OCI-LY7 (cell line): Measurements from ENCODE around the gene KIAA0513. TPM values are rescaled to one million over a fixed set of nuclear protein-coding genes. Genes with fewer than 3 reads are reported as not detected.

Source experiments
- BruUV-seq: library from RNA; stranded (reverse); fragments of 400-500 nt; replicated peaks from 2 replicates; lab custom pipeline; 2021; lab: Mats Ljungman, UMichigan
- CTCF ChIA-PET: fragments of 300-600 bp; sonication (Branson Sonifier 250); formaldehyde crosslinking; loops from one replicate; lab custom pipeline; 2022; ENCODE audit warnings: antibody characterized with exemption; ENCODE audit not compliant: unreplicated experiment; lab: Charles Lee
- POLR2A ChIA-PET: fragments of 300-600 bp; sonication (Branson Sonifier 250); formaldehyde crosslinking; loops from one replicate; lab custom pipeline; 2022; ENCODE audit warnings: antibody characterized with exemption; lab: Charles Lee
- DNase-seq: peaks from one replicate; pipeline ENCODE4 v3.0.0-alpha.2; 2015; ENCODE audit warnings: low spot score
- H2AFZ ChIP-seq: fragments of 200-600 bp; sonication (generic), shearing (Covaris generic); 2 replicates; pipeline ENCODE4 v1.6.1; 2014; ENCODE audit warnings: mild to moderate bottlenecking, antibody characterized with exemption, low read length, moderate library complexity
- H3K27ac ChIP-seq: fragments of 200-600 bp; sonication (generic); 2 replicates; pipeline ENCODE4 v1.5.1; 2014; ENCODE audit warnings: mixed run types, low read depth, mild to moderate bottlenecking, moderate library complexity, low read length, inconsistent platforms; ENCODE audit not compliant: poor library complexity, severe bottlenecking
- H3K36me3 ChIP-seq: fragments of 200-600 bp; sonication (generic); 2 replicates; pipeline ENCODE4 v1.6.1; 2014; ENCODE audit warnings: mild to moderate bottlenecking, antibody characterized with exemption, low read length, moderate library complexity, mixed read lengths; ENCODE audit not compliant: insufficient read depth
- H3K4me1 ChIP-seq: fragments of 200-600 bp; sonication (generic); 2 replicates; pipeline ENCODE4 v1.5.1; 2014; ENCODE audit warnings: mild to moderate bottlenecking, low read length; ENCODE audit not compliant: insufficient read depth, poor library complexity, severe bottlenecking
- H3K4me2 ChIP-seq: fragments of 200-600 bp; sonication (generic); 2 replicates; pipeline ENCODE4 v1.6.1; 2014; ENCODE audit warnings: mild to moderate bottlenecking, low read length
- H3K4me3 ChIP-seq: fragments of 200-600 bp; sonication (generic); 2 replicates; pipeline ENCODE4 v1.5.1; 2014; ENCODE audit warnings: mild to moderate bottlenecking, low read depth, low read length; ENCODE audit not compliant: poor library complexity, severe bottlenecking
- H3K79me2 ChIP-seq: fragments of 200-600 bp; sonication (generic); 2 replicates; pipeline ENCODE4 v1.6.1; 2016; ENCODE audit warnings: low read depth, mild to moderate bottlenecking, low read length, moderate library complexity, mixed read lengths; ENCODE audit not compliant: insufficient read depth
- H3K9me2 ChIP-seq: fragments of 200-600 bp; sonication (generic); 2 replicates; pipeline ENCODE4 v1.6.1; 2016; ENCODE audit warnings: mild to moderate bottlenecking, low read length, mixed read lengths; ENCODE audit not compliant: insufficient read depth
- H3K9me3 ChIP-seq: fragments of 200-600 bp; sonication (generic); 2 replicates; pipeline ENCODE4 v1.6.1; 2014; ENCODE audit warnings: mild to moderate bottlenecking, mixed run types, low read length, mixed read lengths
- H4K20me1 ChIP-seq: fragments of 200-600 bp; sonication (generic); 2 replicates; pipeline ENCODE4 v1.6.1; 2014; ENCODE audit warnings: mild to moderate bottlenecking, antibody characterized with exemption, low read length, moderate library complexity, mixed read lengths; ENCODE audit not compliant: insufficient read depth
- CTCF ChIP-seq: fragments of 200-600 bp; sonication (generic); conservative IDR thresholded peaks from 2 replicates; pipeline ENCODE4 v1.5.1; 2014; ENCODE audit warnings: mild to moderate bottlenecking, antibody characterized with exemption, low read length, moderate library complexity, mixed read lengths
- EZH2phosphoT487 ChIP-seq: fragments of 200-600 bp; sonication (generic); IDR thresholded peaks from 2 replicates; pipeline ENCODE4 v1.6.1; 2018; ENCODE audit warnings: low read depth, borderline replicate concordance, mild to moderate bottlenecking, mixed run types, antibody characterized with exemption, low read length, moderate library complexity, mixed read lengths
- intact Hi-C: fragments of 100-400 bp; cut with micrococcal nuclease; formaldehyde crosslinking; loops from one replicate; pipeline ENCODE4 v1.10.0; 2022; ENCODE audit not compliant: unreplicated experiment
- total RNA-seq, 2 experiments: library from RNA; depleted of rRNA in 1 of 2; stranded (reverse); fragments of >200 nt in 1 of 2; shearing (Covaris generic) in 1 of 2; gene quantifications; 2 replicates each; pipeline ENCODE4 v1.2.3, GENCODE V29; 2014 to 2022

KIAA0513 gene
- total RNA-seq, 2 experiments from 2014 or later: 0.88 to 4.8 TPM

DNA sequence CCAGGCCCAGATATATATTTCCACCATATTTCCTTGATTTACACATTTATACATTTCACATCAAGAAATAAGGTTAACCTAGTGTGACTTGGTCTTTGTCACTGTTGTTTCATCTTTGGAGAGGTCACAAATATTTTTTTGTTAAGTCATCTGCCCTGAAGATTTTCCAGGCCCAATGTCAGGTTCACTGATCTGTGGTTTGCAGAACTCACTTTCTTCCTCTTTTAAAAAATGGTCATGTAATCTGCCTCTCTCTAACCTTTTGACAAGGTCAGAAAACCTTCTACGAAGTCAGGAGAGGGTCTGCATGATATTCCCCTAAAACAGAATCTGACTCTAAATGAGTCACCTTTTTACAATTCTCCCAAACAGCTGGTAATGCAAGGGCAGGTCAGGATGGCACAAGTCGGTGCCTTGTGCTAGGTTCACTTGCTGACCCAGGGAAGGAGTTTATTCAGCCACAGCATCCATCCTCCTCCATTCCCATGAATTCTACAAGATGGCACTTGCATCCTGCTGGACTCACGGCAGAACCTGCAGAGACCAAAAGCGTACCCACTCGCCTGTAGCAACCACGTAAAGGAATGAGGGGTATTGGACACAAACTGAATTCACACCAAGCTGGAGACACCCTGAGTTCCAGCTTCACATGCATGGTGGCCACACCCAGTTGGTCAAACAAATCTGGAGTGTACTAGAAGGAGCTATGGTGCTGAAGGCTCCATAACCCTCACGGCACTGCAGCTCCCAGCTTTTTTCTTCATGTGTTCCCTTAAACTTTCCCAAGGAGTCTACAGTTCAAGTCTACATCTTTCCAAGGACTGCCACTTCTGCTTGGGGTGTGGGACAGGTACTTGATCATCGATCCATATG, 1.6 kb upstream of the KIAA0513 start:
- no TSS peak for BruUV-seq
- Histone ChIP-seq H3K4me1 (peaks cover 13% of the 10 kb centered on the region), H3K27ac (no peak overlapping the region), H2AFZ (no peak overlapping the region), H4K20me1 (no peaks in the 10 kb centered on the region), H3K36me3 (no peaks in the 10 kb centered on the region), H3K79me2 (no peaks in the 10 kb centered on the region), H3K4me2 (no peak overlapping the region), H3K9me2 (no peaks in the 10 kb centered on the region), H3K4me3 (no peak overlapping the region), H3K9me3 (no peaks in the 10 kb centered on the region)
- ChIA-PET POLR2A (interaction anchor here (1.9 to 2.6 kb wide), 2 partner anchors 10 to 15 kb away, joined by 9 to 25 read pairs; partner anchors contain the start of gene ZDHHC7), CTCF (no interaction called here)
- TF ChIP-seq CTCF (no peak), EZH2phosphoT487 (no peak)
- DNase-seq: no peak
- intact Hi-C loops: no loop called here

GRCh38 chr16:85026703-85027102, 892 bp upstream of the KIAA0513 start:
- peak overlapping the region; percentile 74 for H3K4me3 ChIP-seq
- H3K9me3 ChIP-seq: no peaks in the 10 kb centered on the region
- no peak for DNase-seq
- CTCF ChIA-PET: interaction anchor here (0.5 kb wide), 1 partner anchor 78 kb away, joined by 3 read pairs; no protein-coding TSS in a partner anchor
- H2AFZ ChIP-seq: peak overlapping the region; percentile 67; the same call in 1 of the 2 replicates
- POLR2A ChIA-PET: interaction anchor here (1.1 to 2.6 kb wide), 3 partner anchors 11 to 57 kb away, joined by 4 to 25 read pairs (median 9); partner anchors contain the start of gene ZDHHC7
- TF ChIP-seq EZH2phosphoT487 (no peak), CTCF (no peak)
- H3K9me2 ChIP-seq: no peaks in the 10 kb centered on the region
- H3K27ac ChIP-seq: no peak overlapping the region
- H3K79me2 ChIP-seq: no peaks in the 10 kb centered on the region
- H4K20me1 ChIP-seq: no peaks in the 10 kb centered on the region
- H3K4me2 ChIP-seq: peak overlapping the region; percentile 84
- no peaks in the 10 kb centered on the region for H3K36me3 ChIP-seq
- intact Hi-C loops: loop anchor here (1.0 kb wide), 1 partner anchor 60 kb away; no protein-coding TSS in a partner anchor
- peaks cover 13% of the 10 kb centered on the region for H3K4me1 ChIP-seq
- BruUV-seq: no TSS peak
